Measurements from ENCODE around the gene PHKG2.
A peak's percentile ranks its signal among the peaks of the same experiment; 100 is the strongest.
"Not testable (repeated sequence)": the region's sequence is repeated elsewhere in the genome, so short reads cannot be mapped to it uniquely, and the experiment has no call there.

The PHKG2 gene

GRCh38 chr16:30747799-30748633 is at the start of gene PHKG2:
PHKG2 (plus strand) TSS chr16:30748425; CDS start chr16:30748821, 396 bp downstream.
- peak; percentile 99 to 100 for DNase-seq

GRCh38 chr16:30698816-30699614 is 49.2 kb upstream of the PHKG2 start, which contains the start of gene SRCAP:
SRCAP (plus strand) TSS chr16:30699171; CDS start chr16:30700825, 1,654 bp downstream.
- DNase-seq = peak; percentile 83 to 84

GRCh38 chr16:30699615-30700099 is 48.6 kb upstream of the PHKG2 start:
- DNase-seq = no peak

- DNase-seq = no peak
These were observed 47.7 kb upstream of the PHKG2 start for GRCh38 chr16:30700491-30700890.

- DNase-seq = no peak
These were observed 47.3 kb upstream of the PHKG2 start for GRCh38 chr16:30700971-30701370.

GRCh38 chr16:30703071-30703470 is 45.2 kb upstream of the PHKG2 start:
- not testable (repeated sequence) for DNase-seq

- DNase-seq = no peak
These were observed 44.3 kb upstream of the PHKG2 start for GRCh38 chr16:30703971-30704370.

GRCh38 chr16:30706046-30706445 is 42.2 kb upstream of the PHKG2 start:
- DNase-seq = no peak

GRCh38 chr16:30710971-30711370 is 37.3 kb upstream of the PHKG2 start:
- DNase-seq = no peak

GRCh38 chr16:30711712-30712111 is 36.5 kb upstream of the PHKG2 start:
- no peak for DNase-seq

GRCh38 chr16:30715750-30716445 is 32.3 kb upstream of the PHKG2 start:
- no peak for DNase-seq

- no peak for DNase-seq
These were observed 28.1 kb upstream of the PHKG2 start for GRCh38 chr16:30720086-30720485.

- DNase-seq = no peak
These were observed 27.5 kb upstream of the PHKG2 start for GRCh38 chr16:30720694-30721093.

- no peak for DNase-seq
These were observed 27.1 kb upstream of the PHKG2 start for GRCh38 chr16:30721167-30721566.

- peak; percentile 50 to 84 for DNase-seq
These were observed 26.6 kb upstream of the PHKG2 start for GRCh38 chr16:30721606-30722005.

GRCh38 chr16:30722443-30722842 is 25.8 kb upstream of the PHKG2 start:
- DNase-seq = no peak

- DNase-seq = no peak
These were observed 25.3 kb upstream of the PHKG2 start for GRCh38 chr16:30722916-30723315.

- no peak for DNase-seq
These were observed 24.4 kb upstream of the PHKG2 start for GRCh38 chr16:30723725-30724355.

- no peak for DNase-seq
These were observed 23.4 kb upstream of the PHKG2 start for GRCh38 chr16:30724641-30725417.

GRCh38 chr16:30725418-30725792 is 22.8 kb upstream of the PHKG2 start:
- no peak for DNase-seq

GRCh38 chr16:30728321-30728720 is 19.9 kb upstream of the PHKG2 start:
- DNase-seq = no peak
